GM10266 (cell line): ENCODE results near the gene MRPL2.
A peak's percentile ranks its signal among the peaks of the same experiment; 100 is the strongest.

ENCODE experiments used
- DNase-seq: peaks from one replicate; pipeline ENCODE4 v3.0.0; 2012; ENCODE audit errors: extremely low spot score
- CTCF ChIP-seq: IDR thresholded peaks from 2 replicates; pipeline ENCODE4 v1.5.1; 2012; ENCODE audit warnings: mild to moderate bottlenecking, low read depth; ENCODE audit not compliant: control insufficient read depth, insufficient read depth; ENCODE audit errors: missing control alignments

MRPL2 gene

DNA sequence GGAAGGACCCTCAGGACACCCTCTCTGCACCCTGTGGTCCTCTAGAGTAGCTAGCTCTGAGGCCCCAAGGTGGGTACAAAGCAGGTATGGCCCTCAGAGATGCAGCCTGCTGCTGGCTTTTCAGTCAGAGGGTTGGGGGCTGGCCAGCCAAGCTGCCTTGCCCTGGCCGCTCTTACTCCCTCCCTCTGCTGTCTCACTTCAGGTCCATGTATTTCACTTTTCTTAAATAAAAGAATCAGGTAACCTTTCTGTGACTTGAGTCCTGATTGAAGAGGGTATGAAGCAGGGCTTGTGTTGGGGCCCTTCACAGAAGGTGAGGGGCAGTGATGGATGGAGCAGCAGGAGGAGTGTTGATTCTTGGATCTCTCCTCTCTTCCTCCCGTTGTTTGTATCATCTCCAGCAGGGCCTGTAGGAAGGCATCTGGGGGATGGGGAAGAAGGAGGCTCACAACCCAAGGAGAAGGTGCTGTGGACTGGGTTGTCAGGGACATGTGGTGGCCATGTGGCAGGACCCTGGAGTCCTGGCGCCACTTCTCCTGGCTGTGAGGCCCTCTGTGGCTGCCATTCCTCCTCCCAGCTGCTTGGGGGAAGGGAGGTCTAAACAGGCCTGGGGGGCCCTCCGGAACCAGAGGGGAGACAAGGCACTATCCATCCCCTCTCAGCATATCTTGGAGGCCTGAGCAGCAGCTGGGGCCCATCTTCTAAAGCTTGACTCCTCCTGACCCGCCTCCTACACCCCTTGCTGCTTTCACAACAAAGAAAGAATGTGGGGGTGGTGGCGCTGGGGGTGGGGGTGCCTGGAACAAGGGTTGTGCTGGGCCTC is 15.8 kb upstream of the MRPL2 start:
- no peak for DNase-seq
- TF ChIP-seq CTCF: no peak

GRCh38 chr6:43070028-43070632 is 10.9 kb upstream of the MRPL2 start:
- peak; percentile 36 for TF ChIP-seq CTCF
- DNase-seq: peak; percentile 81

DNA sequence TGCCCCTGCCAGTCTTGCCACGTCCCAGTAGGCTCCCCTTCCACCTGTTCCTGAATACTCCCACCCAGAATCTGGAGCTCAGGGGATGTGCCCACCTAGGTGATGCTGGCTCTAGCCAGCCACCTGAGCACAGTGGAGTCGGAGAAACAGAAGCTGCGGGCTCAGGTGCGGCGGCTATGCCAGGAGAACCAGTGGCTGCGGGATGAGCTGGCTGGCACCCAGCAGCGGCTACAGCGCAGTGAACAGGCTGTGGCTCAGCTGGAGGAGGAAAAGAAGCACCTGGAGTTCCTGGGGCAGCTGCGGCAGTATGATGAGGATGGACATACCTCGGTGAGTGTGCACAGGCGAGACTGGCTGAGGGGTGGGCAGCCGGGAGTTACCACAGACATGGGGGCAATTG is 3.6 kb upstream of the MRPL2 start:
- TF ChIP-seq CTCF: no peak
- DNase-seq: no peak

DNA sequence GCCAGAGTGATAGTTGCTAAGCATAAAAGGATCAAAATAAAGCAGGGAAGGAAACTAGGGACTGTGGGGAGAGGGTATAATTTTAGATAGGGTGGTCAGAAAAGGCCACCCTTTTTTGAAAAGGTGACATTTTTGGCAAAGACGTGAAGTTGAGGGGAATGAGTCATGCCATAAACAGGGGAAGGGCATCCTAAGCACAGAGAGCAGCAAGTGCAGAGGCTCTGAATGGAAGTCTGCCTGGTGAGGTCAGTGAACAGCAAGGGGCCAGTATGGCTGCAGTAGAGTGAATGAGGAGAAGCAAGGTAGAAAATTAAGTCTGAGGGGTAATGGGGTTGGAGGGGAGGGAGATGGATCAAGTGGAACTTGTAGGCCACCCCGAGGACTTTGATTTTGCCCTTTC is 2.6 kb upstream of the MRPL2 start:
- no peak for TF ChIP-seq CTCF
- no peak for DNase-seq

DNA sequence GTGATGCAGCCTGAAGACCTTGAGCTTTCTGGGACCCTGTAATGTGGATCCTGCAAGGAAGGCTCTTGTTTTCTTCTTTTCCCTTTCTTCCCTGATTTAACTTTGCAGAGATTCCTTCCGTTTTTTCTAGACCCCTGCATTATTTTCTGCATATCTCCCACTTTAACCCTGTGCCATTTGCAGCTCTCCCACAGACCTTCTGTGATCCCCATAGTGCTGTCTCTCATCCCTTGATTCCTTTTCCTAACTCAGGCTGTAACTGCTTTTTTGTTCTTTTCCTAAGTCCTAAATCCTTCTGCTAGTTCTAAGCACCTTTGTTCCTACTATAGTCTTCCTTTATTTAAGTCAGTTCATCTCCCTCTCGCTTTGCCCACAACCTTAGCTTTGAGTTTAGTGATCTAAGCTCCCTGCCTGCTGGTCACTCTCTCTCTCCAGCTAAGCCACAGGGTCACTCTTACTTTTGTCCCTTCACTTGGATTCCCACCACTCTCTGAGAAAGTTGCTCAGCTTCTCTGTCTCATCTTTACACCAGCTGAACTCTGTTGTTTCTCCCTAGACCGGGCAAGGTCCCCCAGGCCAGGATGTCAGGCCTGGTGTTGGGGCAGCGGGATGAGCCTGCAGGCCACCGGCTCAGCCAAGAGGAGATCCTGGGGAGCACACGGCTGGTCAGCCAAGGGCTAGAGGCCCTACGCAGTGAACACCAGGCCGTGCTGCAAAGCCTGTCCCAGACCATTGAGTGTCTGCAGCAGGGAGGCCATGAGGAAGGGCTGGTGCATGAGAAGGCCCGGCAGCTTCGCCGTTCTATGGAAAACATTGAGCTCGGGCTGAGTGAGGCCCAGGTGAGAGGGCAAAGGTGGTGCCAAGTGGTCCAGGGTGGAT is 1.8 kb upstream of the MRPL2 start:
- no peak for TF ChIP-seq CTCF

DNA sequence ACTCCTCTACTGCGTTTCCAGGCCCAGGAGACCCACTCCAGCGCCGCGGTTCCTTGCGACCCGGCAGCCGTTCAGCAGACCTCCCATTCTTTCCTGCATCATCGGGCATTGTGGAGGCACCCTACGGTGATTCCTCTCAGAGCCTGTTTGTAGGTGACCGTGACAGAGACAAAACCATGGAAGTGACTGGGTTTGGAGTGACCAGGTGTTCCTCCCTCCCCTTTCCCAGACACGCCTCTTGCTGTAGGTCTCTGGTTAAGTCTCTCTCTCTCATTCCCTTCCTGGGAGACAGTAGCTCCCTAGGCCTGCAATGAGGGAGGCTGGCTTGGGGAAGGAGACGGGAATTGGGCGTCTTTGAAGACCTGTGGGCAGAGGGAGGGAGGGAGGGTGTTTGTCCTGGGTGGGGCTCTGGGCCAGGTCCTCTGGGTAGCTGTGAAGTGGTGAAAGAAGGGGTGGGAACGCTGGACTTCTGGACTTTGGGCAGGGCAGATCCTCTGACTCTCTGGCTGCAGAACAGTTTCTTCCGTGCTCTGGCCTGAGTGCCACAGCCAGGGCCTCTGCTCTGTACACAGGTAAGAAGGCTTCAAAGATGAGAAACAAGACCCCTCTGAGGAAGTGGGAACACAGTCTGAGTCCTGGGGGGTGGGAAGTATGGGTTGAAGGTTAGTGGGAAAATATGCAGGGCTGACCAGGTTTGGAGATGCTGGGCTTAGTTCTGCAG is 960 bp upstream of the MRPL2 start:
- DNase-seq: no peak
- TF ChIP-seq CTCF: no peak

More for the DNA sequence above, 1.8 kb upstream of the MRPL2 start:
- no peak for DNase-seq
